ENCODE measurements around the gene KDM7A. TPM values are rescaled to one million over a fixed set of nuclear protein-coding genes. Genes with fewer than 3 reads are reported as not detected.

KDM7A gene
- total and polyA plus RNA-seq, 2 donors from 2014 or later = 2.2 to 14.2 TPM

DNA sequence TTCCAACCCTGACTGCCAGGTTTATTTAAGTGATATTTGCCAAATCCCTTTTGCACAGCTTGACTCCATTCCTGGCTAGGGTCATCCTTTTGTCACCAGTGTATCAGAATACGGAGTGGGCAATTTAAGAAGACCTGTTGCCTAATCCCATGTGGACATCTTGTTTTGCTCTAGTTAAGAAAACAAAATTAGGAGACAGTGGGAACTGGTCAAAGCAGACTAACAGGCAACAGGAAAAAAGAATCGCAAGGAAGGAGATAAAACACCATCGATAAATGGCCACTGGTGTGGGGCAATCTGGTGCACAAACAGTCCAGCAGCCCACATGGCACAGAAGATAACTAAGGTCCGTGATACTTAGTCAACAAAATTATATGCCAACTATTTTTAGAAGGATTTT is 21.4 kb downstream of the KDM7A start:
- Histone ChIP-seq H3K9ac (ENCODE audit: low read length in 3 of 3) (no peak overlapping the region), H3K4me3 (ENCODE audit: low read length in 3 of 3) (no peak overlapping the region), H3K4me1 (ENCODE audit: control insufficient read depth in 2 of 3, insufficient read depth in 2 of 3, low read depth in 1 of 3, low read length in 3 of 3) (no peaks in the 10 kb centered on the region), H3K27ac (ENCODE audit: low read depth in 2 of 2, low read length in 2 of 2) (no peak overlapping the region), H3K9me3 (ENCODE audit: control insufficient read depth in 2 of 3, insufficient read depth in 1 of 3, low read length in 3 of 3) (no peaks in the 10 kb centered on the region), H3K36me3 (ENCODE audit: control insufficient read depth in 2 of 3, insufficient read depth in 3 of 3, low read length in 3 of 3) (no peaks in the 10 kb centered on the region), H3K27me3 (ENCODE audit: control insufficient read depth, insufficient read depth, low read length) (no peaks in the 10 kb centered on the region)
- TF ChIP-seq, protein P1, sequence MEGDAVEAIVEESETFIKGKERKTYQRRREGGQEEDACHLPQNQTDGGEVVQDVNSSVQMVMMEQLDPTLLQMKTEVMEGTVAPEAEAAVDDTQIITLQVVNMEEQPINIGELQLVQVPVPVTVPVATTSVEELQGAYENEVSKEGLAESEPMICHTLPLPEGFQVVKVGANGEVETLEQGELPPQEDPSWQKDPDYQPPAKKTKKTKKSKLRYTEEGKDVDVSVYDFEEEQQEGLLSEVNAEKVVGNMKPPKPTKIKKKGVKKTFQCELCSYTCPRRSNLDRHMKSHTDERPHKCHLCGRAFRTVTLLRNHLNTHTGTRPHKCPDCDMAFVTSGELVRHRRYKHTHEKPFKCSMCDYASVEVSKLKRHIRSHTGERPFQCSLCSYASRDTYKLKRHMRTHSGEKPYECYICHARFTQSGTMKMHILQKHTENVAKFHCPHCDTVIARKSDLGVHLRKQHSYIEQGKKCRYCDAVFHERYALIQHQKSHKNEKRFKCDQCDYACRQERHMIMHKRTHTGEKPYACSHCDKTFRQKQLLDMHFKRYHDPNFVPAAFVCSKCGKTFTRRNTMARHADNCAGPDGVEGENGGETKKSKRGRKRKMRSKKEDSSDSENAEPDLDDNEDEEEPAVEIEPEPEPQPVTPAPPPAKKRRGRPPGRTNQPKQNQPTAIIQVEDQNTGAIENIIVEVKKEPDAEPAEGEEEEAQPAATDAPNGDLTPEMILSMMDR (IDR thresholded peaks at IDR 0.05; ENCODE audit: borderline replicate concordance, extremely low read depth, insufficient read depth) = no peak
- DNase-seq = no peak
- intact Hi-C loops (cut with DNase I) = no loop called here
- FAIRE-seq = no peak

DNA sequence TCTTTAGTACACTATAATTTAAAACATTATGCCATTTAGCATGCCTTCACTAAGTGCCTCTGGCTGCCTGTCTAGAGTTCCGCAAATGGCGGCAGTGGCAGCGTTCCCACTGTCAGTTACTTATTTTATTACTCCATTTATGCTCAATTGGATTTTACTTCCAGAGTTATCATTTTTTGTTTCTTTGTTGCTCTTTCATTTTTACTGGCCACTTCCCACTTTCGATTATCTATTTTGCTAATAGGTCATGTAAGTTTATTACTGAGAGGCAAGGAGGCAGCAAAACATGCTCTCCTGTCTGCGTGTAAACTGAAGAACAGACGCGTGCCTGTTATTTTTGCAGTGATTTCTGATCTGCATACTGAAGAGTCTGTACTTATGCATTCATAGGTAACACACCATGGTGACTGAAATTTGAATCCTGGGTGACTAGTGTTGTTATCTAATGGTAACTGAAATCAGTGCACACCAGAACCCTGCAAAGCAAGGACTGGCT is 23.1 kb downstream of the KDM7A start:
- Histone ChIP-seq H3K27me3 (ENCODE audit: control insufficient read depth, insufficient read depth, low read length) (no peaks in the 10 kb centered on the region), H3K9ac (ENCODE audit: low read length in 3 of 3) (no peak overlapping the region), H3K4me1 (ENCODE audit: control insufficient read depth in 2 of 3, insufficient read depth in 2 of 3, low read depth in 1 of 3, low read length in 3 of 3) (no peaks in the 10 kb centered on the region), H3K9me3 (ENCODE audit: control insufficient read depth in 2 of 3, insufficient read depth in 1 of 3, low read length in 3 of 3) (no peaks in the 10 kb centered on the region), H3K36me3 (ENCODE audit: control insufficient read depth in 2 of 3, insufficient read depth in 3 of 3, low read length in 3 of 3) (no peaks in the 10 kb centered on the region), H3K27ac (ENCODE audit: low read depth in 2 of 2, low read length in 2 of 2) (no peak overlapping the region), H3K4me3 (ENCODE audit: low read length in 3 of 3) (peak overlapping the region in 1 of 3 donors; percentile 38)
- intact Hi-C loops (cut with DNase I) = no loop called here
- DNase-seq (no peak), FAIRE-seq (no peak)
- TF ChIP-seq, protein P1 (IDR thresholded peaks at IDR 0.05; ENCODE audit: borderline replicate concordance, extremely low read depth, insufficient read depth) = no peak

DNA sequence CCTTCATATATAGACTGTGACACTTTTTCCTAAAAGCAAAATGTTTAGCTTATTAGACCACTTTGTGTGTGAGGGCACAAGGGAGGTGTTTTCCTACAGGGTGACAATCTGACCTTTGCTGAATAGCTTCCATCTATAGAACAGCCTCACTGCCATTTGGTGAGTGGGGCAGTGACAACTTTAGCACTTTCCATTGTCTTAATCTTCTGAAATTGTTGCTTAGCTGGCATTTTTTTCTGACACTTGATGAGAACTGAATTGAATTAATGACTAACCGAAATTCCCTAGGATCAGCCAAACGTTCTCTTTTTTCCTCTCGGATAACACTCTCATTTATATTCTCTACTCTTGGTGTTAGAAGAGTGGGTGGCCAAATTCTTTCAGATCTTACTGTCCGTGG is 30.2 kb downstream of the KDM7A start:
- no peak overlapping the region for H3K9ac ChIP-seq (ENCODE audit: low read length in 3 of 3)
- no peak overlapping the region for H3K4me3 ChIP-seq (ENCODE audit: low read length in 3 of 3)
- intact Hi-C loops (cut with DNase I) = no loop called here
- H3K27ac ChIP-seq (ENCODE audit: low read depth in 2 of 2, low read length in 2 of 2) = no peak overlapping the region
- no peaks in the 10 kb centered on the region for H3K36me3 ChIP-seq (ENCODE audit: control insufficient read depth in 2 of 3, insufficient read depth in 3 of 3, low read length in 3 of 3)
- no peaks in the 10 kb centered on the region for H3K4me1 ChIP-seq (ENCODE audit: control insufficient read depth in 2 of 3, insufficient read depth in 2 of 3, low read depth in 1 of 3, low read length in 3 of 3)
- no peaks in the 10 kb centered on the region for H3K27me3 ChIP-seq (ENCODE audit: control insufficient read depth, insufficient read depth, low read length)
- TF ChIP-seq, protein P1 (IDR thresholded peaks at IDR 0.05; ENCODE audit: borderline replicate concordance, extremely low read depth, insufficient read depth) = no peak
- FAIRE-seq = no peak
- H3K9me3 ChIP-seq (ENCODE audit: control insufficient read depth in 2 of 3, insufficient read depth in 1 of 3, low read length in 3 of 3) = no peaks in the 10 kb centered on the region
- DNase-seq = peak in 1 of 5 donors; percentile 33

DNA sequence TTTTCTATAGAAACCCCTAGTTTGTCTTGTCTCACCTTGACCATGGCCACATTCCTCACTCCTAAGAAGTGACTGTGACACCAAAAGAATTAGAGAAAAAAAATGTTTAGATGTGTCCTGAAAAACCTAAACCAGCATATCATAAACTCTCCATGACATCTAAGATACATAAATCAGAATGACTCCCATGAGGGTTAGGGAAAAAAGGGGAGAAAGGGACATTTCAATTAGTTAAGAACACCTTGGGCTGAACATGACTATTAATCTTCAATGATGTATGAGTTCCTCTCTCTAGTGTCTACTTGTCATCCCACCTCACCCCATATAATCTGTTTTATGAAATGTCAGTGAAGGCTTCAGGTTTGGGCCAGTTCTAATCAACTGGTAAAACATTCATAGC is 31.1 kb downstream of the KDM7A start:
- TF ChIP-seq, protein P1 (IDR thresholded peaks at IDR 0.05; ENCODE audit: borderline replicate concordance, extremely low read depth, insufficient read depth) = no peak
- DNase-seq = no peak
- Histone ChIP-seq H3K36me3 (ENCODE audit: control insufficient read depth in 2 of 3, insufficient read depth in 3 of 3, low read length in 3 of 3) (no peaks in the 10 kb centered on the region), H3K9me3 (ENCODE audit: control insufficient read depth in 2 of 3, insufficient read depth in 1 of 3, low read length in 3 of 3) (no peaks in the 10 kb centered on the region), H3K9ac (ENCODE audit: low read length in 3 of 3) (no peak overlapping the region), H3K27ac (ENCODE audit: low read depth in 2 of 2, low read length in 2 of 2) (no peak overlapping the region), H3K4me3 (ENCODE audit: low read length in 3 of 3) (no peak overlapping the region), H3K4me1 (ENCODE audit: control insufficient read depth in 2 of 3, insufficient read depth in 2 of 3, low read depth in 1 of 3, low read length in 3 of 3) (no peaks in the 10 kb centered on the region), H3K27me3 (ENCODE audit: control insufficient read depth, insufficient read depth, low read length) (no peaks in the 10 kb centered on the region)
- FAIRE-seq = no peak
- intact Hi-C loops (cut with DNase I) = no loop called here

Measured in kidney (tissue), 14 donors.